ENCODE measurements around the gene KLHL12.

Gene KLHL12

DNA sequence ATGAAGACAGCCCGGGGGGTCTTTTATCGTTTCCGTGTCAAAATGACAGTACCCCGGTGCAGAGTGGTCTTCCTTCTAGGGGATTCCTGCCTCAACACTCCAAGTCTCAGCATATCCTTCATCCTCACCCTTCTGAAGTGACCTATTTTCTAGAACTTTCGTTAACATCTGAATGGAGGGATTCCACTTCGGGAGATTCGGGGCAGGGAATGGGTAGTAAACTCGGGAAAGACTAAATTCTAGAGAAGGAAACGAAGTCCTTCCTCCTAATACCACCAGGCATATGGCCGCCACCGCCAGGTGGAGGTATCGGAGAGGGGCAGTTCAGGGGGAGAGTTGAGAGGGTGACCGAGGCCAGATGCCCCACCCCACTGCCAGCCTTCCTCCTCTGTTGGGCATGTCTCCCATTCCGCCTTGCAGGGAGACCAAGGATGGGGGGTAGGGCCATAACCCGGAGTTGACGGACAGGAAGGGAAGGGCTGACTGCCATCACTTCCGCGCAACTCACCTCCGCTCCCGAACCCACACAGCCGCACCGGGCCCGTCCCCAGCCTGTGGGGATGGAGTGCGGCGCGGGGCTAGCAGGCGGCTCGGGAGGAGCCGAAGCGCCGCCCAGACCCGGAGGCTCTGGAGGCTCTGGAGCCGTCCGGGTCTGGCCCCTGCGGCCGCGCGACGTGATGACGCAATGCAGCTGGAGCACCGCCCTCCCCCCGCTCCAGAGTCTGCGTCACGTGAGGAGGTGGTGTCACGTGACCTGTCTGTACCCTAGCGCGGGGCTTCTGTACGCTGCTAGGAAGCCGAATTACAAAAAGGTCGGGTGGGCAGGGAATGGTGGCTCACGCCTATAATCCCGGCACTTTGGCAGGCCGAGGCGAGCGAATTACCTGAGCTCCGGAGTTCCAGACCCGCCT, at the start of gene KLHL12:
KLHL12 (minus strand) TSS at position 654 of the 911 bp plus-strand sequence. CDS start 2,072 bp downstream, outside the sequence.
- FAIRE-seq: peak; percentile 44

DNA sequence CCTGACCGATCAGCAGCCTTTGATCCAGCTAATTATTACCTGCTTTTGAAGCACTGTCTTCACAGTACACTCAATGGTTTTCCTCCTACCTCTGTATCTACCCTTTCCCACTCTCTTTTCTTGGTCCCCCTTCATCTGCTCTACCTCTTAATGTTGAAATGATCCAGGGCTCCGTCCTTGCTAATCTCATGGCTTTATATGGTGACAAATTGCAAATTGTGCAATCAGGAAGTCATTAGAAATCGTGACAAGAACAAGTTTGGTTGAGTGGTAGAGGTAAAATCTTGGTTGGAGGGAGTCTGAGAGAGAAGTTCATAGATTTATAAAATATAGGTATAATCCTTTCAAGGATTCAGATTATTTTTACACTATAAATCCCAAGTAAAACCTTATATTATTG, 49.6 kb upstream of the KLHL12 start:
- no peak for FAIRE-seq

- FAIRE-seq: no peak
Measured at GRCh38 chr1:202974856-202975255, 47.8 kb upstream of the KLHL12 start.

- FAIRE-seq: no peak
Measured at GRCh38 chr1:202972046-202972445, 45.0 kb upstream of the KLHL12 start.

DNA sequence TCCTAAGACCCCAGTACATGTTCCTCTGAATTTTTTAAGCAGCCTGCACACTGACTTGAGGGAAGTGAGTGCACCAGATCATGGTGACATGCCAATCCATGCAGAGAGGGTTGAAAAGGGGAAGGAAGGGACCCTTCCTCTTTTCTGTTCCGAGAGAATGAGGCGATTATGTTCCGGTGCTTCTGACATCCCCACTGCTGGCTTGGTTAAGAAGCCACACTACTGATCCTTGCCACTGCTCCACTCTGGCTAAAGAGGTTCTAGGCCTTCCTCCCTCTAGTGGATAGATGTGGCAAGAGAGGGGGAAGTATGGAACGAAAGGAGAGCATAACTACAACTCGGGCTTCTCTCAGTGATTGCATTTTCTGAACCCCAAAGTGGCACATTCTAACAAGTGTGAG, 41.9 kb upstream of the KLHL12 start:
- no peak for FAIRE-seq

DNA sequence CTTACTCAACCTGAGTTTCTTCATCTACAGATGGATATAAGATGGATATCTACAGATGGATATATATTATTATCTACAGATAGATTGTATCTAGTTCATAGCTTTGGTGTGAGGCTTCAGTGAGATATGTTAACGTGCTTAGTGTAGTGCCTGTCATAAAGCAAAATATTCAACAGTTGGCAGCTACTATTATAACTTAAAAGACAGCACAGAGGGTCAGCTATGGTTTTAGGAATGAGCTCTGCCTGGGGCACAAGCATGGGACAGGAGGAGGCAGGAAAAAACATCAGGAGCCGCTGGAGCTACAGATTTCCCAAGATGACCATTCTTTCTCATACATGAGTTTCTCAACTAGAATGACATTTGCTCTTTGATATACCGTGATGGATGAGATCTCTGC, 41.3 kb upstream of the KLHL12 start:
- no peak for FAIRE-seq

- FAIRE-seq: no peak
Measured at GRCh38 chr1:202967684-202968281, 40.7 kb upstream of the KLHL12 start.

DNA sequence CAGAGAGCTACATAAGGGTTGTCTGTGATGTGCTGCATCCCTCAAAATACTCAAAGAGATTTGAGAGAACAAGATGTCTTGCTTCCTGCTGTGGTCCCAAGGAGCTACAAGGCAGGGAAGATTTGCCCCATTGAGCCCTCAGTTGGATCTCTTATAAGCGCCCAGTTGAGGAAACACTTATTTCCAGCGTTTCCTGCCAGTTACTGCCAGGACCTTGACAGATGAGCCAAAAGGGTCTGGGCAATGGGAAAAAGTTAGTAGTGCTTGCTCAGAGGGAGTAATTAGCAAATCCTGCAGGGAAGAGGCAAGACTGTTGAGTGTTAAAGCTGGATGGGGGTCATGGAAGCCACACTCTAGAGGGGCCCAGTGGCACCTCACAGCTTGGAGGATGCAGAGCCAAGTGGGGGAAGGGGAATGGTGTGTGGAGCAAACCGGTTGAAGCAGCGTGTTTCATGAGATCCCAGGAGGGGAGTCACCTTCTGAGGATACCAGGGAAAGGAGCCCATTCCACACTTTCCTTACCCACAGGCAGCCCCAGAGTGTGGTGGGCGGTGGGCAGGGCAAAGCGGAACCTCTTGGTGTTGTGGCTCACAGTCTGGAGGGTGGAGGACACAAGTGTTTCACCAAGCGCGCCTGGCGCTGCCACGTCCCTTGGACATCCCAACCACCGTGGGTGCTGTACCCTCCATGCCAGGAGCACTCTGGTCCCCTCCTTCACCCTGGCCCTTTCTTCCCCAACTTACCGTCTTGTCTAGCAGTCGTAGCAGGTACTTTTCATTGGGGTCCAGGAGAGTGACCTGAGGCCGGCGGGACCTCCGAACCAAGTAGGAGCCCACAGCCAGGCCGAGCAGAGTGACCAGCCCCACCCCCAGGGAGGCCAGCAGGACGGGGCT, 39.2 kb upstream of the KLHL12 start:
- FAIRE-seq: no peak

- FAIRE-seq: no peak
Measured at GRCh38 chr1:202965422-202965821, 38.4 kb upstream of the KLHL12 start.

DNA sequence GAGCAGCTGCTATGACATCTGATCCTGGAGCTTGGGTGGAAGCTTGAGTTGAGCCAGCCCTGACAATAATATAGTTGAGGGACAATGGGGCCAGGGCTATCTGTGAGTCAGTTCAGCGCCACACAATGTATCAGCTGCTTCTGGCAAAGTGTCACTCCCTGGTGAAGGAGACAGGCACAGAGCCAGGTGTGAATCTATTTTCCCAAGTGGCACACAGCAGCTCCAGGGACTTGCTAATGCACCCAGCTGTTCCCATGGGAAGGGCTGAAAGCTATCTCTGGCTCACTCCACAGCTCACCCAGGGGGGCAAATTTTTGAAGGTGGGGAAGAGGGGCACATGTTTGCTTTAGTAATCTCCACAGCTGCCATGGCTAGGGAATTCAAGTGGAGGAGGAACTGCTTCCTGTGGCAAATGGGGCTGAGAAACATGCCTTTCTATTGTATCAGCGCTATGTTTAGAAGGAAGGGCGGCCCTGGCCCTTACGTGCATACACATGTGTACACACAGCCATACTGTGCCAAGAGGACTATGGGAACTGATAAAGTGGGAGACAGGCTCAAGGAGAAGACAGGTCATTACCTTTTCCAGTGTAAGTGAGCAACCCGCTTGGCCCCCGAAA, 37.9 kb upstream of the KLHL12 start:
- no peak for FAIRE-seq

GRCh38 chr1:202961220-202961880, 34.3 kb upstream of the KLHL12 start:
- FAIRE-seq: no peak

- no peak for FAIRE-seq
Measured at GRCh38 chr1:202959276-202959620, 32.2 kb upstream of the KLHL12 start.

DNA sequence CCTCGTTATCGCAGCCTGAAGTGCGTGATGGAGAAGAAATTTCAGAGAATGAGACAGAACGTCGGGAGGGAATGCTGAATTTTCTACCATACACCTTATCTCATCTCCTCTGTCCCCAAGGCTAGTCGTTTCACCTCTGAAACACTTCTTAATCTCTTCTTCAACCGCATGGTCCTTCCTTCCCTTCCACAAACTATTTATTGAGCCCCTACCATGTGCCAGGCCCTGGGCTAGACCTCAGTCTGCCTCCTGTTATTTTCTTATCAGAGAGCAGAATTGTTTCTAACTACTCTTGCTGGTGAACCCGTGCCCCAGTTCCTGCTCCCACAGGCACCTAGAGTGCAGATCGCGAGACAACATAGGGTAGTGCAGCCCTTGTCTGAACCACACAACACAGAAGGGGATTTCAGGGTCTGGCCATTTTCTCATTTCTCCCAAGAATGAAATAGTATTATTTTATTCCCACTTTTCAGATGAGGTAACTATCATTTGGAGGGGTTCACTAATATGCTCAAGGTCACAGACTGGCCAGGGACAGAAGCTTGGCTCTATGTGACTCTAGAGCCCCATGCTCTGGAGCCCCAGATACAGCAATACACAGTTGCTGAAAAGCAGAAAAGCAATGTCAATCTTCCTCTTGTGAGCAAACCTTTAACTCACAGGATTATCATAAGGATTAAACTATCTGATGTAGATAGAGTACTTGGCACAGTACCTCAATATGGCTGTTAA, 31.7 kb upstream of the KLHL12 start:
- no peak for FAIRE-seq

GRCh38 chr1:202957733-202958543, 30.9 kb upstream of the KLHL12 start, which contains the start of gene ADIPOR1:
TSS of gene ADIPOR1 (minus strand) at chr1:202958312. CDS start at chr1:202951070, 7,242 bp downstream.
- FAIRE-seq: no peak

GRCh38 chr1:202956969-202957368, 29.9 kb upstream of the KLHL12 start:
- FAIRE-seq: no peak

DNA sequence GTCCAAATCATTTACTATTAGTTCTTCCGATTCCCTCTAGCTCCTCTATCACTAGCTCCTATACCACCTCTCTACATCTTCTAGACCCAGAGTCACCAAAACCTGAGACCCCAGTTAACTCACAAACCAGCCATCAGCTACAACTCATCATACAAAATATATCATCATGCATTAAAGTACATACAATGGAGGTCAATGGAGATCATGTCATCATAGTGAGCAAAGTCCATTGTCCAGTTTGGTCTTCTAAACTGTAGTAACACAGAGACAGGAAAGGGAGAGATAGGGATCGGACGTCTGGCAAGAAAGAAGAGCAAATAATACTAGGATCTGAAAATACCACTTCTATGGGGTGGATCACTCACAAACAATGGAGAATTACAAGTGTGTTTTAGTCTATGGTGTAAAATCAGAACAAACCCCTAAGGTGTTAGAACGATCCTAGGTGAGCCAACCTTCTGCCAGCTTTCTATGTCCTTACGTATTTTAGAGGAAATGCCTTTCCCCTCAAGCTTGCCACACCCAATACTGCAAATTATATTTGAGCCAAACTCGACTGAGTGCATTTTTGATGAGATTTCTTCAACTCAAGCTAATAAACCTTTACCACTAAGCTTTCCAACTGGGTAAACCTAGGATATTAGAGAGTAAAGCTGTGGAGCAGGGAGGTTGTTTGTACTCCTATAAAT, 27.2 kb upstream of the KLHL12 start:
- no peak for FAIRE-seq

DNA sequence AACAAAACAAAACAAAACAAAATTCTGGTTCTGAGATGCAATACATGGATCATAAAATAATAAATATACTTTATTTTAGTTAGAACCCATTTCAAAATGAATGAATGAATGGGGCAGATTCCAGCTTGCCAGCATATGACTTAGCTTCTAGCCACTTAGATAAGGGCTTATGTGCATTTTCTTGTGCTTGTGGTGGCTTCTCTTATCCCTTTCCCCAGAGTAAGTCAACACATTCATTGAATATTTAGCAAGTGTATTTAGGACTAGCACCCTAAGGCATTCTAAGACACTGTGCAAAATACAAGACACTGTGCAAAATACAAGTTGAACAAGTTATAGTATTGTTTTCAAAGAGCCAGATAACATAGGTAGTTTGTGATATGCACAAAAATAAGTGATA, 26.4 kb upstream of the KLHL12 start:
- no peak for FAIRE-seq

GRCh38 chr1:202952818-202953217, 25.8 kb upstream of the KLHL12 start:
- FAIRE-seq: no peak

DNA sequence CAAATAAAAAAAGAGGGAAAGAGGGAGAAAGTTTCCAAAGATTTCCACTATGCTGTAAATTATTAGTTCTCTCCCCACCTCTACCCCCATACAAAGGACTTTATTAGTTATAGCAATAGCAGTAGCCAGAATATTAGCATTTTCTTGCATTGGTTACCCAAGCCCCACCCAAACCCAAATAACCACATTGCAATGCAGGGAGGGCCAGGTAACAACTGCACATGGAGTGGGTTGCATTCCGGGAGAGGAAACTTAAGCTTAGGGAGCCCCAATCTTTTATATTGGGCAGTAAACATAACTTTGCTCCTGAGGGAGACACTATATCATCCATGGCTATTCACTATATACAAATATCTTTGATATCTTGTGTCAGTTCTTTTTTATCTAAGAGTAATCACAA, 25.1 kb upstream of the KLHL12 start:
- FAIRE-seq: no peak

- no peak for FAIRE-seq
Measured at GRCh38 chr1:202951437-202951836, 24.4 kb upstream of the KLHL12 start.
